HG02623 (cell line): ENCODE measurements around the gene TOR1B.
A peak's percentile ranks its signal among the peaks of the same experiment; 100 is the strongest.
"Not testable (repeated sequence)": the region's sequence is repeated elsewhere in the genome, so short reads cannot be mapped to it uniquely, and the experiment has no call there.

Source experiments
- ATAC-seq: cut with Tn5 transposase; IDR thresholded peaks from one replicate; pipeline ENCODE4 v1.9.1; 2021; ENCODE audit warnings: moderate library complexity; ENCODE audit not compliant: unreplicated experiment

The TOR1B gene

GRCh38 chr9:129802833-129803675, at the start of gene TOR1B:
Gene TOR1B (plus strand): TSS chr9:129803184. CDS start chr9:129803213, 29 bp downstream.
- peak; percentile 77 for ATAC-seq

- no peak for ATAC-seq
Observed at GRCh38 chr9:129755151-129755550, 47.8 kb upstream of the TOR1B start.

- no peak for ATAC-seq
Observed at GRCh38 chr9:129756191-129756590, 46.8 kb upstream of the TOR1B start.

GRCh38 chr9:129757045-129757444, 45.9 kb upstream of the TOR1B start:
- no peak for ATAC-seq

- ATAC-seq: no peak
Observed at GRCh38 chr9:129759319-129759718, 43.7 kb upstream of the TOR1B start.

GRCh38 chr9:129759804-129760502, 43.0 kb upstream of the TOR1B start:
- no peak for ATAC-seq

- ATAC-seq: not testable (repeated sequence)
Observed at GRCh38 chr9:129760784-129761183, 42.2 kb upstream of the TOR1B start.

- no peak for ATAC-seq
Observed at GRCh38 chr9:129761293-129761900, 41.6 kb upstream of the TOR1B start.

- ATAC-seq: no peak
Observed at GRCh38 chr9:129761901-129762369, 41.0 kb upstream of the TOR1B start.

- ATAC-seq: not testable (repeated sequence)
Observed at GRCh38 chr9:129762370-129762984, 40.5 kb upstream of the TOR1B start.

- ATAC-seq: no peak
Observed at GRCh38 chr9:129762985-129763926, 39.7 kb upstream of the TOR1B start.

GRCh38 chr9:129765764-129766317, 37.1 kb upstream of the TOR1B start:
- ATAC-seq: no peak

GRCh38 chr9:129768486-129768885, 34.5 kb upstream of the TOR1B start:
- ATAC-seq: no peak

GRCh38 chr9:129769669-129770068, 33.3 kb upstream of the TOR1B start:
- ATAC-seq: no peak

- ATAC-seq: no peak
Observed at GRCh38 chr9:129770741-129771140, 32.2 kb upstream of the TOR1B start.

GRCh38 chr9:129773262-129774048, 29.5 kb upstream of the TOR1B start:
- ATAC-seq: no peak

- ATAC-seq: no peak
Observed at GRCh38 chr9:129774791-129775447, 28.1 kb upstream of the TOR1B start.

- ATAC-seq: no peak
Observed at GRCh38 chr9:129775448-129775798, 27.6 kb upstream of the TOR1B start.

- not testable (repeated sequence) for ATAC-seq
Observed at GRCh38 chr9:129776096-129776495, 26.9 kb upstream of the TOR1B start.
